CD4-positive, alpha-beta T cell treated with Interleukin-17A for 1 hour (primary cell): ENCODE results near the gene IL23A.
"Not testable (repeated sequence)": the region's sequence is repeated elsewhere in the genome, so short reads cannot be mapped to it uniquely, and the experiment has no call there.

Experiments
- DNase-seq: peaks from one replicate; pipeline ENCODE4 v3.0.0-alpha.2; 2020

Gene IL23A, protein sequence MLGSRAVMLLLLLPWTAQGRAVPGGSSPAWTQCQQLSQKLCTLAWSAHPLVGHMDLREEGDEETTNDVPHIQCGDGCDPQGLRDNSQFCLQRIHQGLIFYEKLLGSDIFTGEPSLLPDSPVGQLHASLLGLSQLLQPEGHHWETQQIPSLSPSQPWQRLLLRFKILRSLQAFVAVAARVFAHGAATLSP

GRCh38 chr12:56338308-56339157 lies at the start of gene IL23A:
TSS of gene IL23A (plus strand) at chr12:56338884. CDS start at chr12:56339045, 161 bp downstream.
- peak; percentile 94 for DNase-seq

DNA sequence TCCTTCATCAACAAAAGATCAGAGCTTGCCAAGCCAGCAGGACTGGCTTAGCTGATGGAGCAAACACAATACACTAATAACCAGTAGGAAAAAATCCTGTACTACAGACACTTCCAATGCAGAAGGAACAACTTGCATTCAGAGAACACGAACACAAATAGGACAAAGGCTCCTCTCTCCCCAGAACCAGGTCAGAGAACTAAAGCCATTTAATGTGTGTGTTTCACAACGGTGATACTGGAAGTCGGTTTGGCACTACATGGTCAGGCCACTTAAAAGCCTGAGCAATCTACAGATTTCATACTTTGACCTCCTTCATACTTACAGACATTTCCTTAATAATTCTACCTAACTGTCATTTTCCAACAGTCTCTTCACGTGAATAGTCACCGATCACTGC lies 44.9 kb upstream of the IL23A start:
- no peak for DNase-seq

DNA sequence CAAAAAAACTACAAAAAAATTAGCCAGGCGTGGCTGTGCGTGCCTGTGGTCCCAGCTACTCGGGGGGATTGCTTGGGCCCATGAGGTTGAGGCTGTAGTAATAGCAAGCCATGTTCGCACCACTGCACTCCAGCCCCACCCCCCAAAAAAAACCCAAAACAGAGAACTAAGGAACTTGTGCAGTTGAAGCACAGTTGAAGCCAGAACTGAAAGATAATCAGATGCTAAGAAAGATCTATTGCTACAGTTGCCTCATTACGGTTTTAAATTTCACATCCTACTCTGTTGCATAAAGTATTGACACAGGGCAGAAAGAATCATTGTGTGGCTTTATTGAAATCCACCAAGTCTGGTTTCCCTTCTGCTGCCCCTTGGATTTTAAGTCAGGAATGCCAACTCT lies 42.4 kb upstream of the IL23A start:
- no peak for DNase-seq

DNA sequence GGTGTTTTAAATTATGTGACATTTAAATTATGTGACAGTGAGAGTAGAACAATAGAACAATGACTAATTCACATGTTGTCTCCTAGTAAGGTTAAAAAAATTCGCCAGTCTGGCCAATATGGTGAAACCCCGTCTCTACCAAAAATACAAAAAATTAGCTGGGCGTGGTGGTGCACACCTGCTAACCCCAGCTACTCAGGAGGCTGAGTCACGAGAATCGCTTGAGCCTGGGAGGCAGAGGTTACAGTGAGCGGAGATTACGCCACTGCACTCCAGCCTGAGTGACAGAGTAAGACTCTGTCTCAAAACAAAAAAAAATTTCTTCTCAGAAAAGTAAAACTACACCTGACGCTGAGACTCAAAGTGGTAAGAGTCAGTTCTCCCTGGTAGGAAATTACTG lies 41.3 kb upstream of the IL23A start:
- no peak for DNase-seq

GRCh38 chr12:56298828-56299227 lies 39.9 kb upstream of the IL23A start:
- DNase-seq, result no peak

- peak; percentile 57 for DNase-seq
These were observed 39.3 kb upstream of the IL23A start for GRCh38 chr12:56299308-56299852.

- peak; percentile 99 for DNase-seq
These were observed 38.6 kb upstream of the IL23A start, which contains the start of gene CS for GRCh38 chr12:56299853-56300643. TSS of gene CS (minus strand) at chr12:56300330. CDS start at chr12:56300201, 129 bp downstream.

GRCh38 chr12:56300644-56301464 lies 37.8 kb upstream of the IL23A start:
- DNase-seq, result no peak

DNA sequence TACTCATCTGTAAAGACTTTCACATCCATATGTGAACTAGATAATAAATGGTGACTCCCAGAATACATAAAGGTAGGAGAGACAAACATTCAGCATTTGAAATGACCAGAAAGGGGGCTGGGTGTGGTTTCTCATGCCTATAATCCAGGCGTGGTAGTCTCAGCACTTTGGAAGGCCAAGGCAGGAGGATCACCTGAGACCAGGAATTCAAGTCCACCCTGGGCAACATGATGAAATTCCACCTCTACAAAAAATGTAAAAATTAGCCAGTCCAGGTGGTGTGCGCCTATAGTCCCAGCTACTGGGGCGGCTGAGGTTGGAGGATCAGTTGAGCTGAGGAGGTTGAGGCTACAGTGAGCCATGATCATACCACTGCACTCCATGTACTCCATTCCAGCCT lies 34.4 kb upstream of the IL23A start:
- DNase-seq, result no peak

GRCh38 chr12:56304872-56305590 lies 33.7 kb upstream of the IL23A start:
- no peak for DNase-seq

- no peak for DNase-seq
These were observed 31.3 kb upstream of the IL23A start for GRCh38 chr12:56307221-56307965.

DNA sequence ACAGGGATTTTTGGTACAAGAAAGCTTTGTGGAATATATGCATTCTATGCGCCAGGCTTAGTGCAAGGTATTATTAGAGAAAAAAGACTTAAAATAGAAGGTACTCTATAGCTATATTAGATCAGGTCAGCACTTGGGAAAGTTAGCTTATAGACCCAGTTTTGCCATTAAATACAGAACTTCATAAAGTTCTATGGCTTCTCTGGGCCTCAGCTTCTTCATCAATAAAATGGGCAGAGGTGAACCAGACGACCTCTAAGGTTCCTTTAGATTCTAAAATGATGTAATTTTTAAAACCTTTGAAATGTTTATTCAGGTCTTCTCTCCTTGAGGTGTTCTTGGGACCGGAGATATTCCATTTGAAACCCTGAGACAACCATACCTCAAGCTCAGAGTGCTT lies 30.0 kb upstream of the IL23A start:
- no peak for DNase-seq

DNA sequence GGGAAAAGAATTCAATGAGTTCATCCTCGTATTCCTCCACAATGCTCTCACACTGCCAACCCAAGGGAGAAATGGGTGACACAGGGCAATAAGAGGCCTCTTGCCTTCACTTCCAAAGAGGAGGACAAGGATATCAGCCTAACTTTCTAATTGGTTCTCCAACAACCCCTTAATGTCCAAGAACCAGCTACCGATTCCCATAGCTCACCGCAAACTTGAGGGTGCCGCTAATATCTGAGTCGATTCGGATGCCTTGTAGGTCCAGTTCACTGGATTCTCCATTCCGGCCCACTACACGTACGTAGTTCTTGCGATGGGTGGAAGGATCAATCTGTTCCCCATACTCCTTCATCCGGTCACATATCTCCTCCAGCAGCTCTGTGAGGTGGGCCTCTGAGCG lies 27.7 kb upstream of the IL23A start:
- DNase-seq, result no peak

DNA sequence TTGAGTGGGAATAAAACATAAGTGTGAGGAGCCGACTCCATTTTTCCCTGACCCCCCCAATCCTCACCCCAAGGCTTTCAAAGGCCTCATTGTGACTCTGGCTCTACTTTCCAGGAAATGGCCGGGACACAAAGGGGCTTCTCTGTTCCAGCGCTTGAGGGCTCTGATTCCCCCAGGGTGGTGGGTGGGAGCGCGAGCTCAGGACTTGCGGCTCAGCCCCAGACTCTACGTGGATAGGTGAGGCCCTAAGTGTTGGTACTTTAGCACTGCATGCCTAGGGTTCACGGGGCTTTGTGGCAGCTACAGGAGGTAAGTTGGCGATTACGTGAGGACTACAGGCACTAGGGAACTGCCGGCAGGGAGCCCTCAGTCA lies 23.4 kb upstream of the IL23A start:
- DNase-seq, result no peak

GRCh38 chr12:56315622-56316473 lies 22.8 kb upstream of the IL23A start, which contains the start of gene CNPY2:
TSS of gene CNPY2 (minus strand) at chr12:56315988. CDS start at chr12:56315217, 771 bp downstream.
- peak; percentile 96 for DNase-seq

- no peak for DNase-seq
These were observed 21.0 kb upstream of the IL23A start for GRCh38 chr12:56317675-56318074.

GRCh38 chr12:56321027-56321426 lies 17.7 kb upstream of the IL23A start:
- no peak for DNase-seq

DNA sequence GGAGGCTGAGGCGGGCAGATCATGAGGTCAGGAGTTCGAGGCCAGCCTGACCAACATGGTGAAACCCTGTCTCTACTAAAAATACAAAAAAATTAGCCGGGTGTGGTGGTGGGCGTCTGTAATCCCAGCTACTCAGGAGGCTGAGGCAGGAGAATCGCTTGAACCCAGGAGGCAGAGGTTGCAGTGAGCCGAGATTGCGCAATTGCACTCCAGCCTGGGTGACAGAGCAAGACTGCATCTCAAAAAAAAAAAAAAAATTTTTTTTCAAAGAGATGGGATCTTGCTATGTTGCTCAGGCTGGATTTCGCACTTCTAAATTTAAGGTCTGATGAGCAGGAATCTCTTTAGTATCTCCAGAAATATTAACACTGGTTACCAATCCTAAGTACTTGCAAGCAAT lies 17.1 kb upstream of the IL23A start:
- DNase-seq, result not testable (repeated sequence)

DNA sequence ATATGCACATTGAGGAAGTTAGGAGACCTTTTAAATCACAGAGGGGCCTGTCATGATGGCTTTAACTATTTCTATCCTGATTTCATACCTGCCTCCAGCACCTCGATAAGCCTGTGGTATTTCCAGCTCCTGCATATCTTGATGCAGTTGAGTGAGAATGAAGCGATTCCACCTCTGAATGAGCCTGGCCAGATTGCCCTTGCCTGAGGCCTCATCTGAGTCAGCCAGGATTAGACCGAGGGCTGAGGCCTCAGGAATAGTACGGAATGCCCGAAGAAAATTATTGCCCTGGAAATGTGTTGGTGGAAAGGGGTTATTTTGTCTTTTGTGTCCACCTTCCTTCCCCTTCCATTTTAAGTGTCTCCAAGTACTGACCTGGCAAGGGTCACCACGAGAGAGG lies 14.5 kb upstream of the IL23A start:
- no peak for DNase-seq

DNA sequence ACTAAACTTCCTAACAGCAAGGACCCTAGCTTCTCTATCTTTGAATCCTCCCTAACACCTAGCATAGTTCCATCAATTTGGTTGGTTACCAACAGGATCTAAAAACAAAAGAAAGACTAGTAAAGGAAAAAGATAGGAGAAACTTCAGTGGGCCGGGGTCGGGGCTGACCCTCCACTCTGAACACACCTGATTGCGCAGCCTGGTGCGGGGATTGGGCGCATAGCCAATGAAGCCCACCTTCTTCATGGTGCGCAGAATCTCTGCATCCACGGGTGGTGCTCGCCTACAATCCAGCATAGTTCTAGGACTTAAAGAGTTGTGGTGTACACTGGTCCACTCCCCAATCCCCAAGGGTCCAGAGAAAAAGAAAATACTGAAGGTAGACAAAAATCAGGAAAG lies 12.6 kb upstream of the IL23A start:
- DNase-seq, result no peak
